IgD-negative memory B cell (primary cell): Measurements from ENCODE around the gene PRR22. TPM values are rescaled to one million over a fixed set of nuclear protein-coding genes. Genes with fewer than 3 reads are reported as not detected.
"Not testable (repeated sequence)": the region's sequence is repeated elsewhere in the genome, so short reads cannot be mapped to it uniquely, and the experiment has no call there.

Experiments used
- H3K27ac Mint-ChIP-seq, 3 donors: one replicate each; pipeline ENCODE4 v1.8.0; 2020 to 2022; ENCODE audit warnings: mild to moderate bottlenecking in 3 of 3, mixed read lengths in 3 of 3, moderate library complexity in 1 of 3
- H3K27me3 Mint-ChIP-seq: one replicate; pipeline ENCODE4 v1.8.0; 2021; ENCODE audit warnings: mixed read lengths
- H3K36me3 Mint-ChIP-seq: one replicate; pipeline ENCODE4 v1.8.0; 2020; ENCODE audit warnings: mild to moderate bottlenecking, mixed read lengths
- H3K4me1 Mint-ChIP-seq, 3 donors: one replicate each; pipeline ENCODE4 v1.8.0; 2020 to 2022; ENCODE audit warnings: mixed read lengths in 3 of 3, mild to moderate bottlenecking in 1 of 3
- H3K4me3 Mint-ChIP-seq, 4 donors: one replicate each; pipeline ENCODE4 v1.8.0; 2020 to 2022; ENCODE audit warnings: mild to moderate bottlenecking in 4 of 4, mixed read lengths in 4 of 4, moderate library complexity in 3 of 4
- H3K9me3 Mint-ChIP-seq, 3 donors: one replicate each; pipeline ENCODE4 v1.8.0; 2020 to 2021; ENCODE audit warnings: mixed read lengths in 3 of 3, mild to moderate bottlenecking in 1 of 3
- polyA plus RNA-seq: library from polyadenylated mRNA; unstranded; fragments of 300-500 nt; fragmentation: Illumina TruSeq; gene quantifications from one replicate; pipeline ENCODE4 v1.2.3, GENCODE V29; 2021

Gene PRR22
- polyA plus RNA-seq, 1 donor from 2014 or later, result not detected

- no peaks in the 10 kb centered on the region for H3K9me3 Mint-ChIP-seq
- peaks cover 1% of the 10 kb centered on the region for H3K27me3 Mint-ChIP-seq
- H3K36me3 Mint-ChIP-seq, result no peaks in the 10 kb centered on the region
- no peak overlapping the region for H3K27ac Mint-ChIP-seq
- H3K4me3 Mint-ChIP-seq, result no peak overlapping the region
- peaks cover 0 to 2% (median 0%) of the 10 kb centered on the region in 3 donors for H3K4me1 Mint-ChIP-seq
Measured at GRCh38 chr19:5772416-5772815, 12.1 kb downstream of the PRR22 start.

- Mint-ChIP-seq H3K4me3 (no peak overlapping the region), H3K36me3 (no peaks in the 10 kb centered on the region), H3K27me3 (no peaks in the 10 kb centered on the region), H3K9me3 (peaks cover 0 to 1% (median 0%) of the 10 kb centered on the region in 3 donors), H3K4me1 (peaks cover 0 to 2% (median 0%) of the 10 kb centered on the region in 3 donors), H3K27ac (no peak overlapping the region)
Measured at GRCh38 chr19:5767949-5768348, 16.6 kb downstream of the PRR22 start.

DNA sequence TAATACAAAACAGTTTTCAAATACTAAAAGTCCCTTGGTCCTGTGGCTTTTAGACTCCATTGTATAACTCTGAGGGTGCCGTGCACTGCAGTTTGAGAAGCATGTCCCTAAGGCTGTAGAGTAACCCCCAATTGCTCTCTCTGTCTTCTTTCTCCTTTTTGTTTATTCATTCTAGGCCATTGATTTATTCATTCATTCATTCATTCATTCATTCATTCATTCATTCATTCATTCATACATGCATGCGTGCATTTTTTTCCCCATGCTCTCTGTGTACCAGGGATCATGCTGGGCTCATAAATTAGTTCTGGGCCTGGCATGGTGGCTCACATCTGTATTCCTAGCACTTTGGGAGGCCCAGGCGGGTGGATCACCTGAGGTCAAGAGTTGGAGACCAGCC, 19.3 kb downstream of the PRR22 start:
- H3K36me3 Mint-ChIP-seq, result no peaks in the 10 kb centered on the region
- peaks cover 0 to 2% (median 0%) of the 10 kb centered on the region in 3 donors for H3K4me1 Mint-ChIP-seq
- no peak overlapping the region for H3K27ac Mint-ChIP-seq
- H3K27me3 Mint-ChIP-seq, result peaks cover 4% of the 10 kb centered on the region
- H3K9me3 Mint-ChIP-seq, result peaks cover 0 to 3% (median 1%) of the 10 kb centered on the region in 3 donors
- H3K4me3 Mint-ChIP-seq, result no peak overlapping the region

- Mint-ChIP-seq H3K9me3 (peaks cover 0 to 3% (median 1%) of the 10 kb centered on the region in 3 donors), H3K36me3 (no peaks in the 10 kb centered on the region), H3K27ac (no peak overlapping the region), H3K4me1 (no peaks in the 10 kb centered on the region), H3K27me3 (peaks cover 7% of the 10 kb centered on the region), H3K4me3 (no peak overlapping the region)
Measured at GRCh38 chr19:5762608-5763217, 21.8 kb downstream of the PRR22 start.

DNA sequence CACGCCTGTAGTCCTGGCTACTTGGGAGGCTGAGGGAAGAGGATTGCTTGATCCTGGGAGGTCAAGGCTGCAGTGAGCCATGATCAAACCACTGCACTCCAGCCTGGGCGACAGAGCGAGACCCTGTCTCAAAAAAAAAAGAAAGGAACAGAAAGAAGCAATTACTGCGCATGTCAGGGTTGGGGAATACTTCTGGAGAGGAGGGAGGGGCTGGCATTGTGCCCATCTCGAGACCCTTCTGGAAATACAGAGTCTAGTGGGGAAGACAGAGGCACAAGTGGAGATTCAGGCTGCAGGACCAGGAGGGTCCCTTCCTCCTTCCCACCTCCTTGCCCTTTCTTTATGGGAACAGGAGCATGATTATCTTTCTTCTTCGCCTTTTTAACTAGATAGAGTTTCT, 30.8 kb downstream of the PRR22 start:
- no peaks in the 10 kb centered on the region for H3K36me3 Mint-ChIP-seq
- peaks cover 8% of the 10 kb centered on the region for H3K27me3 Mint-ChIP-seq
- no peaks in the 10 kb centered on the region for H3K4me1 Mint-ChIP-seq
- H3K27ac Mint-ChIP-seq, result peak overlapping the region in 1 of 3 donors; percentile 58
- no peaks in the 10 kb centered on the region for H3K9me3 Mint-ChIP-seq
- H3K4me3 Mint-ChIP-seq, result no peak overlapping the region

- no peaks in the 10 kb centered on the region for H3K9me3 Mint-ChIP-seq
- no peak overlapping the region for H3K27ac Mint-ChIP-seq
- no peak overlapping the region for H3K4me3 Mint-ChIP-seq
- no peaks in the 10 kb centered on the region for H3K36me3 Mint-ChIP-seq
- H3K4me1 Mint-ChIP-seq, result no peaks in the 10 kb centered on the region
- peaks cover 3% of the 10 kb centered on the region for H3K27me3 Mint-ChIP-seq
Measured at GRCh38 chr19:5751709-5752108, 32.8 kb downstream of the PRR22 start.

DNA sequence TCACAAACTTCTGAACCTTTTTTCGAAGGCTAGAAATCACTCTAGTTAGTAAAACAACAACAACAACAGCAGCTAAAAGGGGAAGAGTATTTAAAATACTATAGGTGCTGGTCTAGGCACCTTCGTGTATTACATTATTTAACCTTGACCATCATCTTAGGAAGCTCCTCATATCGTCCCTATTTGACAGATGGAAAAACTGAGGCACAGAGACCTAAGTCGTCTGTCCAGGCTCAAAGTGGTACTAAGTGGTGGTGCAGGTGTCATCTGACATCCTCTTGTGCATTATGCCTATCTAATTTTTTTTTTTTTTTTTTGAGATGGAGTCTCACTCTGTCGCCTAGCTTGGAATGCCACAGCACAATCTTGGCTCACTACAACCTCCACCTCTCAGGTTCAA, 35.0 kb downstream of the PRR22 start:
- Mint-ChIP-seq H3K4me1 (no peaks in the 10 kb centered on the region), H3K9me3 (no peaks in the 10 kb centered on the region), H3K36me3 (no peaks in the 10 kb centered on the region), H3K27me3 (peaks cover 3% of the 10 kb centered on the region), H3K4me3 (no peak overlapping the region), H3K27ac (no peak overlapping the region)

- not testable (repeated sequence) for H3K4me1 Mint-ChIP-seq, H3K27me3 Mint-ChIP-seq, H3K9me3 Mint-ChIP-seq
Measured at GRCh38 chr19:5748920-5749319, 35.6 kb downstream of the PRR22 start.

GRCh38 chr19:5744999-5745398, 39.5 kb downstream of the PRR22 start:
- H3K27ac Mint-ChIP-seq, H3K4me1 Mint-ChIP-seq, H3K9me3 Mint-ChIP-seq, H3K4me3 Mint-ChIP-seq, H3K27me3 Mint-ChIP-seq, H3K36me3 Mint-ChIP-seq: not testable (repeated sequence)

More at GRCh38 chr19:5748920-5749319, 35.6 kb downstream of the PRR22 start:
- not testable (repeated sequence) for H3K27ac Mint-ChIP-seq, H3K36me3 Mint-ChIP-seq, H3K4me3 Mint-ChIP-seq

GRCh38 chr19:5743630-5744029, 40.9 kb downstream of the PRR22 start:
- peak overlapping the region in 1 of 3 donors; percentile 9 for H3K27ac Mint-ChIP-seq
- H3K4me3 Mint-ChIP-seq, result no peak overlapping the region
- H3K27me3 Mint-ChIP-seq, result peaks cover 4% of the 10 kb centered on the region
- H3K9me3 Mint-ChIP-seq, result peaks cover 2 to 4% (median 3%) of the 10 kb centered on the region in 3 donors
- H3K36me3 Mint-ChIP-seq, result no peaks in the 10 kb centered on the region
- H3K4me1 Mint-ChIP-seq, result no peaks in the 10 kb centered on the region

GRCh38 chr19:5742051-5742450, 42.5 kb downstream of the PRR22 start:
- Mint-ChIP-seq H3K27ac (no peak overlapping the region), H3K36me3 (no peaks in the 10 kb centered on the region), H3K9me3 (peaks cover 2 to 4% (median 3%) of the 10 kb centered on the region in 3 donors), H3K4me3 (no peak overlapping the region), H3K4me1 (no peaks in the 10 kb centered on the region), H3K27me3 (peaks cover 4% of the 10 kb centered on the region)

- no peaks in the 10 kb centered on the region for H3K4me1 Mint-ChIP-seq
Measured at GRCh38 chr19:5738423-5738822, 46.1 kb downstream of the PRR22 start.

DNA sequence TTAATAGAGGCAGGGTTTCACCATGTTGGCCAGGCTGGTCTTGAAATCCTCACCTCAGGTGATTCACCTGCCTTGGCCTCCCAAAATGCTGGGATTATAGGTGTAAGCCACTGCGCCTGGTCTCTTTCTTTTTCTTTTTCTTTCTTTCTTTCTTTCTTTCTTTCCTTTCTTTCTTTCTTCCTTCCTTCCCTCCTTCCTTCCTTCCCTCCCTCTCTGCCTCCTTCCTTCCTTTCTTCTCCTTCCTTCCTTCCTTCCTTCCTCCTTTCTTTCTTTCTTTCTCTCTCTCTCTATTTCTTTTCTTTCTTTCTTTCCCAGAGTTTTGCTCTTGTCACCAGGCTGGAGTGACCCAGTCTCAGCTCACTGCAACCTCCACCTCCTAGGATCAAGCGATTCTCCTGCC, 51.4 kb downstream of the PRR22 start:
- H3K4me1 Mint-ChIP-seq, H3K36me3 Mint-ChIP-seq, H3K27me3 Mint-ChIP-seq, H3K27ac Mint-ChIP-seq, H3K9me3 Mint-ChIP-seq, H3K4me3 Mint-ChIP-seq: not testable (repeated sequence)

More at GRCh38 chr19:5738423-5738822, 46.1 kb downstream of the PRR22 start:
- Mint-ChIP-seq H3K27ac (no peak overlapping the region), H3K9me3 (peaks cover 0 to 4% (median 3%) of the 10 kb centered on the region in 3 donors), H3K36me3 (no peaks in the 10 kb centered on the region), H3K4me3 (no peak overlapping the region), H3K27me3 (peaks cover 6% of the 10 kb centered on the region)

Other genes starting within 250 kb of the PRR22 start
- gene TINCR, start 216.8 kb downstream of the PRR22 start, polyA plus RNA-seq, result not detected
- 70.8 TPM for gene SAFB2, start 162.0 kb downstream of the PRR22 start, polyA plus RNA-seq
- gene SAFB, start 161.7 kb downstream of the PRR22 start, polyA plus RNA-seq, result 110 TPM
- gene MICOS13, start 104.2 kb downstream of the PRR22 start, polyA plus RNA-seq, result 107 TPM
- gene HSD11B1L, start 103.7 kb downstream of the PRR22 start, polyA plus RNA-seq, result 2.1 TPM
- gene RPL36, start 94.5 kb downstream of the PRR22 start, polyA plus RNA-seq, result 2,640 TPM
- 38.5 TPM for gene LONP1, start 64.6 kb downstream of the PRR22 start, polyA plus RNA-seq
- not detected for gene CATSPERD, start 64.1 kb downstream of the PRR22 start, polyA plus RNA-seq
- 35.2 TPM for gene DUS3L, start 6.4 kb upstream of the PRR22 start, polyA plus RNA-seq
- not detected for gene NRTN, start 20.3 kb upstream of the PRR22 start, polyA plus RNA-seq
- 0.55 TPM for gene FUT6, start 55.0 kb upstream of the PRR22 start, polyA plus RNA-seq
- gene FUT3, start 66.7 kb upstream of the PRR22 start, polyA plus RNA-seq, result not detected
- not detected for gene FUT5, start 85.8 kb upstream of the PRR22 start, polyA plus RNA-seq
- 371 TPM for gene NDUFA11, start 119.0 kb upstream of the PRR22 start, polyA plus RNA-seq
- gene VMAC, start 120.1 kb upstream of the PRR22 start, polyA plus RNA-seq, result 4.2 TPM
- gene CAPS, start 129.5 kb upstream of the PRR22 start, polyA plus RNA-seq, result 3.7 TPM
- gene RANBP3, start 193.4 kb upstream of the PRR22 start, polyA plus RNA-seq, result 9.4 TPM